GM10266 (cell line): ENCODE data around the gene HNRNPA2B1.
"Not testable (repeated sequence)": the region's sequence is repeated elsewhere in the genome, so short reads cannot be mapped to it uniquely, and the experiment has no call there.

Experiments
- DNase-seq: peaks from one replicate; pipeline ENCODE4 v3.0.0; 2012; ENCODE audit errors: extremely low spot score
- TF ChIP-seq, protein P1 (sequence below): IDR thresholded peaks from 2 replicates; pipeline ENCODE4 v1.5.1; 2012; ENCODE audit warnings: mild to moderate bottlenecking, low read depth; ENCODE audit not compliant: control insufficient read depth, insufficient read depth; ENCODE audit errors: missing control alignments

HNRNPA2B1 gene

DNA sequence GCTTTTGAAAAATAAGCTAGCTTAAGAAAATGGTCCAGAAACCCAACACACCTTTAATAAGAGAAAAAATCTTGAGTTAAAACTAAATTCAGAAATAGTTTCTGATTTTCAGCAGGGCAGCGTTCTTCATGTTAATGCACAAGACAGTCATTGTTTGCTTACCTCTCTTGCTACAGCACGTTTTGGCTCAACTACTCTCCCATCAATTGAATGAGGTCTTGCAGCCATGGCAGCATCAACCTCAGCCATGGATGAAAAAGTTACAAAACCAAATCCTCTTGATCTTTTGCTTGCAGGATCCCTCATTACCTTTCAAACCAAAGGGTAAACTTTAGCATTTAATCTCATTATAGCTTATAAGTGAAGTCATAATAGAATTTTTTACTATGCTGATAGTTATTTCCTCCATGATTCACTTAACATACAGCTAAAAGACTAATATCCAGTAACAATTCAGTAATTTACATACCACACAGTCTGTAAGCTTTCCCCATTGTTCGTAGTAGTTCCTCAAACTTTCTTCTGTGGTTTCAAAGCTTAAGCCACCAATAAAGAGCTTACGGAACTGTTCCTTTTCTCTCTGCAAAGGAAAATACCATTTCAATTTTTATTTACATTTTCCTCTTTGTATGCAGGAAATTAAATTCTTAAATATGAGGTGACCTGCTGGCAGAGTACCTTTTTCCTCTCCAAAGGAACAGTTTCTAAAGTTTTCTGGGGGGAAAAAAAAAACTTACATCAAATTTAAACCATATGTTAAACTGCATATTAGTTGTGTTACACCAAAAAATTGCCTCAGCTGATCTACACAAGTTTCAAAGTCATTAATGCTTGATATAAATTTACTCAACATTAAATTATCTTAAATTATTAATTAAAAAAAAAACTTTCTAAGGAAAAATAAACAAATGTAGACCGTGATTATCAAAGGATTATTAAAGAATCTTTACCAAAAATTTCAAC is 3.1 kb downstream of the HNRNPA2B1 start:
- no peak for DNase-seq
- TF ChIP-seq, protein P1, sequence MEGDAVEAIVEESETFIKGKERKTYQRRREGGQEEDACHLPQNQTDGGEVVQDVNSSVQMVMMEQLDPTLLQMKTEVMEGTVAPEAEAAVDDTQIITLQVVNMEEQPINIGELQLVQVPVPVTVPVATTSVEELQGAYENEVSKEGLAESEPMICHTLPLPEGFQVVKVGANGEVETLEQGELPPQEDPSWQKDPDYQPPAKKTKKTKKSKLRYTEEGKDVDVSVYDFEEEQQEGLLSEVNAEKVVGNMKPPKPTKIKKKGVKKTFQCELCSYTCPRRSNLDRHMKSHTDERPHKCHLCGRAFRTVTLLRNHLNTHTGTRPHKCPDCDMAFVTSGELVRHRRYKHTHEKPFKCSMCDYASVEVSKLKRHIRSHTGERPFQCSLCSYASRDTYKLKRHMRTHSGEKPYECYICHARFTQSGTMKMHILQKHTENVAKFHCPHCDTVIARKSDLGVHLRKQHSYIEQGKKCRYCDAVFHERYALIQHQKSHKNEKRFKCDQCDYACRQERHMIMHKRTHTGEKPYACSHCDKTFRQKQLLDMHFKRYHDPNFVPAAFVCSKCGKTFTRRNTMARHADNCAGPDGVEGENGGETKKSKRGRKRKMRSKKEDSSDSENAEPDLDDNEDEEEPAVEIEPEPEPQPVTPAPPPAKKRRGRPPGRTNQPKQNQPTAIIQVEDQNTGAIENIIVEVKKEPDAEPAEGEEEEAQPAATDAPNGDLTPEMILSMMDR: no peak

DNA sequence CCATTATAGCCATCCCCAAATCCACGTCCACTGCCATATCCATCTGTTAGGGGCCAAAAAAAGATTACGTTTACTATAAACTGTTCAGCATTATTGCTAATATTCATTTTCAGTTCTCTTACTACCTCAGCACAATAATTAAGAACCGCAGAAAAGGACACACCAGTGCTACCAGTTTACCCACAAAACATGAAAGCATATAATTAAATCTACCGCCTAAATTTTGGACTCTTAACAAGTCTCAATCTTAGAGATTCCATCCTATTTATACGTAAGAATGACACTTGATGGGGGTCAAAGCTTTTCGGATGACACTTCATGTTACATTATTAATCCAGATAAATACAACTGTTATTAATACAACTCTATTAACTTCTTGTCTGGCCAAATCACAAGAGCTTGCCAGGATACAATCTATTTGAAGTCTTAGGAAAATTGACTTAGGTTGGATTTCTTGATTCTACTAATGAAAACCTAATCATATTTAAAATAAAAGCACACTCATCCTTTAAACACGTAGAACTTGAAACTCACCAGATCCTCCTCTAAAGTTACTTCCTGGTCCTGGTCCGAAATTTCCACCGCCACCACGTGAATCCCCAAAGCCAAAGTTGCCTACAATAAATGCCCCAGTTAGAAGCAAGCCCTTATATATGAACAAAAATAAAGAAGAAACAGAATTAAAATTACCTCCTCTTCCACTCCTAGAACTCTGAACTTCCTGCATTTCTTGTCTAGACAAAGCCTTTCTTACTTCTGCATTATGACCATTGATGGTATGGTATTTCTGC is 4.5 kb downstream of the HNRNPA2B1 start:
- TF ChIP-seq, protein P1: no peak
- no peak for DNase-seq

DNA sequence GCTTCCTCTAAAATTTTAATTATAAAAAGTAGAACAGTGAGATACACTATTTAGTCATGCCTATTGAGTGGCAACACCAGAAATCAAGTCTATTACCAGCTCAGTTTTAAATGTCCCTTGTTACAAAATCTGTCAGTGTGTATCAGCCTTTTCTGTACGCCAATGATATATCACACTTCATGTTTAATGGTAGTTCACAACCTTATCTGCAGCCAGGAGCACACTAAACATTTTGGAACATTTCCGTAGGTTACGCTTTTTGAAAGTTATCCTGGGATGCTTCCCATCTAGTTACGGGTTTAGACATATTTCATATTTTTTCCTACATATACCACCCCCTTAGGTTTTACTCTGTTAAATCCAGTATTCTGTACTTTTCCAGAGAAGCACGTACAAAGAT is 5.4 kb downstream of the HNRNPA2B1 start:
- DNase-seq: no peak
- TF ChIP-seq, protein P1: no peak

DNA sequence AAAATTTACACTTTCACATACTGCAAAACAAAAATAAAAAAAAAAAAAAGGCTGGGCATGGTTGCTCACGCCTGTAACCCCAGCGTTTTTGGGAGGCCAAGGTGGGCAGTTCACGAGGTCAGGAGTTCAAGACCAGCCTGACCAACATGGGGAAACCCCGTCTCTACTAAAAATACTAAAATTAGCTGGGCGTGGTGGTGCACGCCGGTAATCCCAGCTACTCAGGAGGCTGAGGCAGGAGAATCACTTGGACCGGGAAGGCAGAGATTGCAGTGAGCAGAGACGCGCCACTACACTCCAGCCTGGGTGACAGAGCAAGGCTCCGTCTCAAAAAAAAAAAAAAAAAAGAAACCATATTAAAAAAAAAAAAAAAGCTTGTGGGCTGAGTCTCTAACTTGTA is 5.8 kb downstream of the HNRNPA2B1 start:
- DNase-seq: not testable (repeated sequence)

DNA sequence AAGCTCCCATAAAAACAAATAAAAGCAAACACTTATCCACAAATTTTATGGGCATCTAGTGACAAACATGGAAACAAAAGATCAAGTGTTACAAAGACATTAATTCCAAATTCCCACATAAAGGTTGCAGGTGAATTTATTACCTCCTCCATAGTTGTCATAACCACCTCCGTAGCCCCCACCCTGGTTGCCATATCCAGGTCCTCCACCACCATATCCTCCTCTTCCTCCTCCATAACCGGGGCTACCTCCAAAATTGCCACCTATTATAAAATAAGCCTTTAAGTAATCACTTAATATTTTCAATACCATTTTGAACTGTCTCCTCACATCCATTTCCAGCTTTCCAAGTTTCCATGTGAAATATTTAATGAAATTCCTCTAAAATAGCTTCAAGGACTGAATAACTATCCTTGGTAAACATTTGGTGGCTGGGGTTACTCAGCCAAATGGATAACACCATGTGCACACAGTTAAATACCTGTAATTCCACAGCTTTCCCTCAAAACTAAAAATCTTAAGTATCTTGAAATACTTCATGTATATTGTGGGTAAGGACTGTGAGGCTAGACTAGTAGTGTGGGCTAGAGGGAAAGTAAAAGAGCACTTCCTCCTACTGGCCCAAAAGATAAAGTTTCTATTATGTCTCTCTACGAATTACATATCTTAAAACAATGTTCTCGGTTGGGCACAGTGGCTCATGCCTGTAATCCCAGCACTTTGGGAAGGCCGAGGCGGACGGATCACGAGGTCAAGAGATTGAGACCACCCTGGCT is 6.9 kb downstream of the HNRNPA2B1 start:
- no peak for DNase-seq
- TF ChIP-seq, protein P1: no peak

DNA sequence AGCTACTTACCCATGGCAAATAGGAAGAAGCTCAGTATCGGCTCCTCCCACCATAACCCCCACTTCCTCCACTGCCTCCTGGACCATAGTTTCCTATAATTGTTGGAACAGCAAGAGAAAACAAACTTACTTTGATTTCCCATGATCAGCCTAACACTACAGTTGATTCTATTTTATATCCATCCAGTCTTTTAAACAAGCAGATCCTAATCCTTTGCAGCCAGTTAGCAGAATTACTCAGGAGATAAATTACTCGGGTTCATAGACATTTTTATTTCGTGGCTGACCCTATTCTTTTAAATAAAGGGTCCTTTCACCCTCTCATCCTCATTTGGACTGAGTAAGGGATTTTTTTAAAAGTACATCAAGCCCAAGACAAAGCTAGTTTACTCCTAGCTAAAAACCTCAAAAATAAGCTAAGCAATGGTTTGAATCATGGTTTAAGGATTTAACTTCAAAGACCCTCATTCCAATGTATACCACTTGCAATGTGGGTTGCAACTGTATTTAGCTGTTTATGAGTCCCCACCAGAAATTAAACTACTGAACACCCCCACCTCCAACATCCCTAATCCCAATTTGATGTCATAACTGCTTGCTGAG is 8.0 kb downstream of the HNRNPA2B1 start:
- TF ChIP-seq, protein P1: no peak
- DNase-seq: no peak

DNA sequence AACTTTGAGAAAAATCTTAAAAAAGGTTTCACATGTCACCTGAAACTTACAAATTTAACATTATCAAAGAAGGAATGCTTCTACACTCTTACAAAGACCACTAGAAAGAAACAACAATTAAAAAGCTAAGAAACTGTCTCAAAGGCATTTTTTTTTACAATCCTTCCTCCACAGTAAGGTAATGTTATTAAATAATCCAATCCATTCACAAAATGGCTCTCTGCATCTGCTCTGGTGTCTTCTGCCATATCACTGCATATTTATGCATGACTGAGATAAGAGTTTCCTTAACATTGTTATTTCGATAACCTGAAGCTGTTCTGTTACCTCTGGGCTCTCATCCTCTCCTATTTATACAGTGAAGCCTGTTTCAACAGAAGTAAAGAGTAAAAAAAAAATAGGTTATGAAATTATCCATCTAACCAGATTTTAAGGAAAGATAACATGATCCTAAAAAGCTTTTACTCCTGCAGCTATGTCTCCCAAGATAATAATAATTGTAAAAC is 8.5 kb downstream of the HNRNPA2B1 start:
- TF ChIP-seq, protein P1: no peak
- no peak for DNase-seq
